Islet precursor cell (in vitro differentiated cells): ENCODE measurements around the gene MYO1G.
"Not testable (repeated sequence)": the region's sequence is repeated elsewhere in the genome, so short reads cannot be mapped to it uniquely, and the experiment has no call there.

Experiments
- DNase-seq: peaks from one replicate; pipeline ENCODE4 v3.0.0-alpha.2; 2018

MYO1G gene

DNA sequence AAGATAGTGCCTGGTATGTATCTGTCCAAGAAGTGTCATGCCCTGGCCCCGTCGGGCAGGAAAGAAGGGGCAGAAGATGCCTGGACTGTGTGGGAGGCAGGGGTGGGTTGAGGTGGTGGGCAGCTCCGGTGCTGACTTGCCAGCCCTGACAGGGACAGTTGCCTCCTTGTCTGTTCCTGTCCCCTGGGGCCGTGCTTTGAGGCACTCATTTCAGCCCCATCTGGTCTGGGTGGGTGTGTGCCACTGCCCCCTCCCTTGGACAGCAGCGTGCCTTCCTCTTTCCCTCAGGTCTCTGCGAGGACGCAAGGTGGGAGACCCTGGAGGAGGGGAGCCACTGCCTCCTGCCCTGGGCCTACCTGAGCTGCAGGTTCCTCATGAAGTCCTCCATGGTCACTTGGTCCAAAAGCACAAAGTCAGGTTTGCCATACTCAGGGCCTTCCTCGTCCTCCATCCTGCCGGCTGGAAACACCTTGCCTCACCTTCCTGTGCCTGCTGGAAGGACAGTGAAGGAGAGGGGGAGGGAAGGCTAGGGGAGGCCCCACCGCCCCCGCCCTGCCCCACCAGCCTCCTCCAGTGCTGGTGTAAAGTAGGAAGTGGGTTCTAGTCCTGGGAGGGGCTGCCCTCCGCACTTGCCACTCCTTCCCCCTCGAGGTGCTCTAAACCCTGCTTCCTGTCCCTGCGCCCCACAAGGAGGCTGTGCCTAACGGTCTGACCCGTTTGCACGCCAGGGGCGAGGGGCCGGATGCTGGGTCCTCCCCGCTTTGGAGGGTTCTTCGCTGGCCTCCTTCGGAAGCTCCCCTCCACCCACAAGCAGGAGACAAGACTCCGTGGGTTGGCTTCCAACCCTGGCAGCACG is at the start of gene MYO1G:
Gene MYO1G, minus strand, starts transcription at position 505 of the 856 bp plus-strand sequence. Its CDS starts 54 bp downstream, at position 451.
- DNase-seq: peak; percentile 52

GRCh38 chr7:45028138-45028919 is 49.5 kb upstream of the MYO1G start:
- no peak for DNase-seq

DNA sequence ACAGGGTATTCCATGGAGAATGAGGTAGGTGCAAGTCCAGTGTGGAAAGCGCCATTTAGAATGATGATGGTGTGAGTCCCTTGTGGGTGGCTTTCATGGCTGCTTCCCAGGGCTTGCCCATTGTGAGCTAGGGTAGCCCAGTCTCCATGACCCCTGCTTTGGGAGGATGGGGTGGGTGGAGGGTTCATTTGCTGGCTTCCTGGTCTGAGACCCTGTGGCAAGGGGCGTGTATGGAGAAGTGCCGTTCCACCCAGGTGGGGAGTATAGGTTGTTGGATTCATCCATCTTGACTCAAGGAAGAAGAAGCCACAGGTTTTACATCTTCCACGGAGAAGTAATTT is 48.9 kb upstream of the MYO1G start:
- no peak for DNase-seq

- DNase-seq: no peak
Observed at GRCh38 chr7:45026984-45027773, 48.4 kb upstream of the MYO1G start.

DNA sequence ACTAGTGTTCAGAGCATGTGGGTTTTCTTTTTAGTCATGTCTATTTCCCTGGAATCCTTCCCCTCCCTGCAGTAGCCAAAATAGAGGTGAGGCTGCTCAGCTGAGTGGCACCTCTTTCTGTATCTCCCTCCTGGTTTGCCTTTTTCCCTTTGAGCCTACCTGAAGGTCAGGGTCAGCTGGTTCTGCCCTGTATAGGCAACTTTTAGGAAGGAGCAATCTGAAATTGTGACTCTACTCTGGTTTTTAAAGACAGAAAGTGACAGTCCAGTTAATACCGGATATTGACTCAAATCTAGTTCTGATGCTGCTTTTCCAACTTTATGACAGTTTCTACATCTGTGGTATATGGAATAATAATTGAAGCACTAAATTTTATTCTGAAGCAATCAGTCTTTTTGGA is 47.2 kb upstream of the MYO1G start:
- no peak for DNase-seq

DNA sequence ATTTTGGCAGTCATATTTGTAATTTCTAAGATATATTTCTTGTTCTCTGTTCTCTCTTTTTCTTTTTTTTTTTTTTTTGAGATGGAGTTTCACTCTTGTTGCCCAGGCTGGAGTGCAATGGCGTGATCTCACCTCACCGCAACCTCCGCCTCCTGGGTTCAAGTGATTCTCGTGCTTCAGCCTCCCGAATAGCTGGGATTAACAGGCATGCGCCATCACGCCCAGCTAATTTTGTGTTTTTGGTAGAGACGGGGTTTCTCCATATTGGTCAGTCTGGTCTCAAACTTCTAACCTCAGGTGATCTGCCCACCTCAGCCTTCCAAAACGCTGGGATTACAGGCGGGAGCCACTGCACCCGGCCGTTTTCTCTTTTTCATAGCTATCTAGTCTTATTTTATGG is 46.7 kb upstream of the MYO1G start:
- DNase-seq: not testable (repeated sequence)

DNA sequence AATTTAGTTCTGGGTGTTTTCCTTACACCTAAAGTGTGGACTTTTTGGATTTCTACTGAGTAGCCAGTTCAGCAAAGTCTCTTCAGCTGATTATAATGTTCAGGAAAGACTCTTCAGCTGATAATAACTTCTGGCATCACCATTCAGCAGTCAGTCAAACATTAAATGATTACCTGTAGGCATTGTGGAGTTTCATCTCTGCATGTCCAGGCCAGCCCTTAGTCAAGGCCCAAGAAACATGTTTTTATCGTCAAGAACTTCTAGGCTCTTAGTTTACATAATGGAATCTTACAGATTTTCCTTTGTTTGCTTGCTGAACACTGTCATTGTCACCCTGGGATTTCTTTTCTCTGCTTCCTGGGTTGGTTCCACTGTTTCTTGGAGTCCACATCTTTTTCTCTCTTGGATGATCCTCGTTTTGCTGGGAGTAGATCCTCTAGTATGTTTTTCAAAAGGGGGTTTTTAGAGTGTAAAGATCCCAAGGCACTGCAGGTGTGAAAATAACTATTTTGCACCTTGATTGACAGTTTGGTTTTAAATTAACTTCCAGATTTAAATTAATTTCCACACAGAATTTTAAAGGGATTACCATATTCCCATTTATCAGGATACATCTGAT is 45.4 kb upstream of the MYO1G start:
- DNase-seq: no peak

GRCh38 chr7:45021604-45022296 is 42.9 kb upstream of the MYO1G start:
- DNase-seq: no peak

DNA sequence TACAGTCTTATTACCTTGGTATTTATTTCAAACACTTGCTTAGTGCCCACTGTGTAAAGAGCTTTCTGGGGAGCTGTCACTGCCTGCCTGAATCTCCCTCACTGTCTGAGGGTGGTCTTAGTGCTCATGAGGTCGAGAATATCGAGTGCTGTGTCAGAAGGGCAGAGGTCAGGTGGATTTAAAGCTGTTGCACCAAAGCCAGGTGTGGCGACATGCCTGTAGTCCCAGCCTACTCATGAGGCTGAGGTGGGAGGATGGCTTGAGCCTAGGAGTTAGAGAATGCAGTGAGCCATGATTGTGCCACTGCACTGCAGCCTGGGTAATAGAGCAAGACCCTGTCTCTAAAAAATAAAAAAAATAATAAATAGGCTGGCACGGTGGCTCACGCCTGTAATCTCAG is 42.1 kb upstream of the MYO1G start:
- no peak for DNase-seq

- no peak for DNase-seq
Observed at GRCh38 chr7:45017253-45017652, 38.4 kb upstream of the MYO1G start.

DNA sequence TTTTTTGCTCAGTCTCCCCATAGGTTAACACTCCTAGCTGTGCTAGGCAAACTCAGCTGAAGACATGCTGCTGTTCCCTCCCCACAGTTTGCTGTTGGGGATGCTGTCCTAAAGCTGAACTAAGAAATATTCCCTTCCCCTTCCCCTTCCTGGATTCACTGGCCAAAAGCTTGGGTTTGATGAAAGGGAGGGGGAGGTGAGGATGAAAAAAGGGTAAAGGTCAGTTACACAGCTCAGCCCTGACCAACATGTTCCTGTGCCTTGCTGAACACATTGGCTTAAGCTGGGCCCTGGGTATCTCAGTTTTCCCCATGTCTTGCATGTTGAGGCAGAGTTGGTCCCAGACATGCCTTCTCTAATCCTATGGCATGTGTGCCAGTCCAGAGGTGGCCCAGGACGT is 36.5 kb upstream of the MYO1G start:
- no peak for DNase-seq

GRCh38 chr7:45013465-45013967 is 34.7 kb upstream of the MYO1G start:
- DNase-seq: no peak

- DNase-seq: no peak
Observed at GRCh38 chr7:45007571-45008328, 28.9 kb upstream of the MYO1G start.

DNA sequence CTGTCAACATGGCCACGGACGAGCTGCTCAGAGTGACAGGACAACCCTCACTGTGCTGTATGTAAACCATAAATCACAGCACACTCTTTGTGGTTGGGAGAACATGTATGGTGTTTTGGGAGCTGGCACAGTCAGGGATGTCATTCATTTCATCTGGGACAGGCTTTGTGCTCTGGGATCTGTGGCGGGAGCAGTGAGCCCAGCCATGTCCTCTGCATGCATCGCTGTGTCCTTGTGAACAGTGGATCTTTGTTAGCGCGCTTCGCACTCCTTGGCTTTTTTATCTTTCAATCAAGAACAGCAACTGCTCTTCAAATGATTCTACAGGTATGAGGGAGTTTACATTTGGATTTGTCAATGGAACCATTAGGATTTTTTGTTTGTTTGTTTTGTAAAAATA is 28.3 kb upstream of the MYO1G start:
- no peak for DNase-seq

DNA sequence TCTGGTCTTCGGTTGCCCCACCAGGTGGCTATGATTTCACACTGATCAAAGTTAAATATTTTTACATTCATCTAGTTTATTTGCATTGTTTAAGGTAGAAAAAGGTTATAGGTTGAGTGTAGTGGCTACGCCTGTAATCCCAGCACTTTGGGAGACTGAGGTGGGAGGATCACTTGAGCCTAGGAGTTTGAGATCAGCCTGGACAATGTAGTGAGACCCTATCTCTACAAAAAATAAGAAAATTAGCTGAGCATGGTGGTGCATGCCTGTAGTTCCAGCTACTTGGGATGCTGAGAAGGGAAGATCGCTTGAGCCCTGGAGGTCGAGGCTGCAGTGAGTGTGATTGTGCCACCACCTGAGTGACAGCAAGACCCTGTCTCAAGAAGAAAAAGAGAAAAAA is 25.0 kb upstream of the MYO1G start:
- no peak for DNase-seq

GRCh38 chr7:45001826-45002225 is 23.0 kb upstream of the MYO1G start:
- DNase-seq: no peak

- DNase-seq: peak; percentile 71
Observed at GRCh38 chr7:45001138-45001694, 22.4 kb upstream of the MYO1G start.

GRCh38 chr7:45000093-45001032 is 21.5 kb upstream of the MYO1G start, which contains the start of gene CCM2:
TSS of gene CCM2 (plus strand) at chr7:45000201. CDS start at chr7:45000334, 133 bp downstream.
- peak; percentile 76 for DNase-seq

DNA sequence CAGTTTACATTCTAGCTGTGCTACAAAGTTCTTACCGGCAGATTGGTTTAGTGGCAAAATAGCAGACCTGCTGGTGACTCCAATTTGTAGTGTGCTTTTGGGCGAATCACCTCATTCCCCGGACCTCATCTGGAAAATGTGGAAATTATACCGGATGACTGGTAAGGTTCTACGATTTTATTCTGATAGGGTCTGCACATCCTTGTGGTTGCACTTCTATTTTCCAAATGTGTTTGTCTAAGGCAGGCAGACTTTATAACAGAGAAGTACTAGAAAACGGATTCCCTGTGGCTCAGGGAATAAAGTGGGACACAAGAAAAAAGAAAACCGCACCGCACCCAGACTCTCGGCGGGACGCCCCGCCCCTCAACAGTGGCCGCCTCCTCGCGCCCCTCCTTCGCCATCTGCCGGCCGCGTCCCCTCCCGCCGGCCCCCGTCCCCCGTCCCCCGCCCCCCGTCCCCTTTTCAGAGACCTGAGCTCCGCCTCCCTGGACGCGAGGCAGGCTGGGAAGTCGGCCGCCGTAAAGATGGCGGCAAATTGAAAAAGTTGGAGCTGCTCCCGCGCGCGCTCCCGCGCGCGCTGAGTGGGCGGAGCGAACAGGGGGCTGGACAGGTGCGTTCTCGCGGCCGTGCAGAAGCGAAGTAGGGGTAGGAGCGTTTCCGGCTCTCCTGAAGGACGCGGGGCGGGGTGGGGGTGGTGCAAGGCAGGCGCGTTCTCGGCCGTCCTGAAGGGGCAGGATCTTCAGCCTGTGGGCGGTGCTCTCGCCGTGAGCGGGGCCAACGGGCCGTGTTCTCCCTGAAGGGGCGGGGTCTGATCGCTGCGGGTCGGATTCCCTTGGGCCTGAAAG is 20.7 kb upstream of the MYO1G start:
- DNase-seq: peak; percentile 100
